Liver (tissue), 9 donors: ENCODE data around the gene ODAD3. TPM values are rescaled to one million over a fixed set of nuclear protein-coding genes. Genes with fewer than 3 reads are reported as not detected.

ENCODE experiments used
- DNase-seq: peaks from one replicate; pipeline ENCODE4 v3.0.0-alpha.2; 2017; ENCODE audit warnings: low spot score
- H3K27ac ChIP-seq, 2 donors: one replicate each; pipeline ENCODE4 v1.7.0; 2013; ENCODE audit warnings: inconsistent platforms in 2 of 2, low read length in 2 of 2, control low read depth in 1 of 2, low read depth in 1 of 2, mild to moderate bottlenecking in 1 of 2
- H3K27me3 ChIP-seq, 4 donors: one replicate each; pipeline versions ENCODE4 v1.6.1 to v1.7.0; 2013; ENCODE audit warnings: low read length in 3 of 4, inconsistent platforms in 1 of 4, mild to moderate bottlenecking in 1 of 4, moderate library complexity in 1 of 4; ENCODE audit not compliant: control insufficient read depth in 4 of 4, insufficient read depth in 4 of 4
- H3K36me3 ChIP-seq, 4 donors: one replicate each; pipeline versions ENCODE4 v1.6.1 to v1.7.0; 2013; ENCODE audit warnings: low read length in 3 of 4, mild to moderate bottlenecking in 3 of 4, low read depth in 1 of 4, moderate library complexity in 1 of 4; ENCODE audit not compliant: control insufficient read depth in 4 of 4, insufficient read depth in 3 of 4
- H3K4me1 ChIP-seq, 4 donors: one replicate each; pipeline versions ENCODE4 v1.6.1 to v1.7.0; 2013; ENCODE audit warnings: low read length in 3 of 4, mild to moderate bottlenecking in 3 of 4, moderate library complexity in 1 of 4; ENCODE audit not compliant: control insufficient read depth in 4 of 4, insufficient read depth in 4 of 4
- H3K4me3 ChIP-seq, 3 donors: one replicate each; pipeline versions ENCODE4 v1.6.1 to v1.7.0; 2013; ENCODE audit warnings: low read length in 3 of 3, control low read depth in 1 of 3, low read depth in 1 of 3, mild to moderate bottlenecking in 1 of 3
- H3K9ac ChIP-seq, 2 donors: one replicate each; pipeline ENCODE4 v1.7.0; 2013; ENCODE audit warnings: low read length in 2 of 2, mild to moderate bottlenecking in 2 of 2, moderate library complexity in 2 of 2, control low read depth in 1 of 2, low read depth in 1 of 2
- H3K9me3 ChIP-seq, 4 donors: one replicate each; pipeline versions ENCODE4 v1.6.1 to v1.7.0; 2013; ENCODE audit warnings: low read length in 3 of 4; ENCODE audit not compliant: control insufficient read depth in 4 of 4
- ATF3 ChIP-seq: IDR thresholded peaks from 2 replicates; pipeline ENCODE4 v1.6.1; 2016; ENCODE audit warnings: antibody characterized with exemption
- CTCF ChIP-seq: fragments of 150-350 bp; IDR thresholded peaks from 2 replicates; pipeline ENCODE4 v1.5.1; 2017; ENCODE audit warnings: improper control_type of control experiment, low read depth, low read length; ENCODE audit not compliant: missing input control
- FOXA1 ChIP-seq: IDR thresholded peaks from 2 replicates; pipeline ENCODE4 v1.6.1; 2016; ENCODE audit warnings: antibody characterized with exemption
- FOXA2 ChIP-seq: IDR thresholded peaks from 2 replicates; pipeline ENCODE4 v1.6.1; 2016; ENCODE audit warnings: antibody characterized with exemption
- HNF4A ChIP-seq, 2 donors: conservative IDR thresholded peaks; 2 replicates each; pipeline ENCODE4 v1.6.1; 2016; ENCODE audit warnings: antibody characterized with exemption in 2 of 2, mild to moderate bottlenecking in 2 of 2
- HNF4G ChIP-seq: IDR thresholded peaks from 2 replicates; pipeline ENCODE4 v1.6.1; 2016; ENCODE audit warnings: antibody characterized with exemption
- JUND ChIP-seq, 2 donors: IDR thresholded peaks; 2 replicates each; pipeline ENCODE4 v1.6.1; 2016; ENCODE audit warnings: antibody characterized with exemption in 2 of 2
- MAX ChIP-seq: IDR thresholded peaks from 2 replicates; pipeline ENCODE4 v1.6.1; 2016; ENCODE audit warnings: antibody characterized with exemption
- NR2F2 ChIP-seq: IDR thresholded peaks from 2 replicates; pipeline ENCODE4 v1.6.1; 2016; ENCODE audit warnings: antibody characterized with exemption
- RAD21 ChIP-seq, 2 donors: IDR thresholded peaks; 2 replicates each; pipeline ENCODE4 v1.6.1; 2016; ENCODE audit warnings: antibody characterized with exemption in 2 of 2, mild to moderate bottlenecking in 2 of 2
- RXRA ChIP-seq, 2 donors: IDR thresholded peaks; 2 replicates each; pipeline ENCODE4 v1.6.1; 2017 to 2018; ENCODE audit warnings: antibody characterized with exemption in 2 of 2, mild to moderate bottlenecking in 1 of 2
- SP1 ChIP-seq: IDR thresholded peaks from 2 replicates; pipeline ENCODE4 v1.6.1; 2018; ENCODE audit warnings: antibody characterized with exemption, mild to moderate bottlenecking
- TAF1 ChIP-seq: conservative IDR thresholded peaks from 2 replicates; pipeline ENCODE4 v1.6.1; 2016; ENCODE audit warnings: antibody characterized with exemption, mild to moderate bottlenecking
- YY1 ChIP-seq: IDR thresholded peaks from 2 replicates; pipeline ENCODE4 v1.6.1; 2016; ENCODE audit warnings: antibody characterized with exemption, mild to moderate bottlenecking
- ZBTB33 ChIP-seq: IDR thresholded peaks from 2 replicates; pipeline ENCODE4 v1.6.1; 2016; ENCODE audit warnings: antibody characterized with exemption
- WGBS: extraction: QIAGEN DNeasy Blood & Tissue Kit; methylation state at CpG from one replicate; pipeline ENCODE4 v1.1.7; 2013; 5-methylcytosine and 5-hydroxymethylcytosine counted together
- polyA plus RNA-seq, 2 donors: library from polyadenylated mRNA; stranded (reverse) in 1 of 2; unstranded in 1 of 2; fragments of 200-250 nt in 1 of 2; fragments of >200 nt in 1 of 2; fragmentation: Nextera tagmentation in 1 of 2; extraction: Ambion mirVana in 1 of 2; gene quantifications; one replicate each; pipeline versions ENCODE4 v1.2.1 to v1.2.3, GENCODE V29; 2013 to 2015
- total RNA-seq, 2 donors: library from RNA; depleted of rRNA; stranded (reverse); fragments of >200 nt; gene quantifications; one replicate each; pipeline ENCODE4 v1.2.3, GENCODE V29; 2014
- donor health status: healthy.
- donor health status: healthy.
- donor health status: healthy.
- donor health status: healthy.
- donor health status: healthy.

The ODAD3 gene
- total and polyA plus RNA-seq, 4 donors, result 0.08 to 0.46 (median 0.21) TPM; not detected in 1

- H3K4me1 ChIP-seq, result no peaks in the 10 kb centered on the region
- no peak for DNase-seq
- H3K27ac ChIP-seq, result no peak overlapping the region
- no peaks in the 10 kb centered on the region for H3K9me3 ChIP-seq
- TF ChIP-seq RAD21 (IDR thresholded peaks at IDR 0.05) (no peak), TAF1 (no peak), JUND (IDR thresholded peaks at IDR 0.05) (no peak), ATF3 (no peak), HNF4A (conservative IDR thresholded peaks at IDR 0.05) (no peak), SP1 (no peak), ZBTB33 (no peak), HNF4G (no peak), NR2F2 (no peak), MAX (no peak)
- WGBS, result 47% methylated on average over 8 of the region's 8 CpGs
- H3K36me3 ChIP-seq, result no peaks in the 10 kb centered on the region
- no peak overlapping the region for H3K4me3 ChIP-seq
- H3K27me3 ChIP-seq, result no peaks in the 10 kb centered on the region
- no peak overlapping the region for H3K9ac ChIP-seq
These were observed 30.7 kb upstream of the ODAD3 start for GRCh38 chr19:11465600-11465999.

GRCh38 chr19:11464333-11465265, 29.7 kb upstream of the ODAD3 start:
- Histone ChIP-seq H3K4me1 (no peaks in the 10 kb centered on the region), H3K9ac (no peak overlapping the region), H3K4me3 (no peak overlapping the region), H3K9me3 (no peaks in the 10 kb centered on the region), H3K27ac (no peak overlapping the region), H3K36me3 (no peaks in the 10 kb centered on the region), H3K27me3 (no peaks in the 10 kb centered on the region)
- TF ChIP-seq RXRA (IDR thresholded peaks at IDR 0.05) (no peak), FOXA2 (no peak), HNF4A (conservative IDR thresholded peaks at IDR 0.05) (no peak), ATF3 (no peak), JUND (IDR thresholded peaks at IDR 0.05) (no peak), HNF4G (no peak), NR2F2 (no peak), FOXA1 (no peak), CTCF (no peak), MAX (no peak), ZBTB33 (no peak), YY1 (no peak)
- DNase-seq, result no peak
- 83% methylated on average over 11 of the region's 11 CpGs for WGBS
